Stimulated activated CD4-positive, alpha-beta T cell treated with anti-CD3 and anti-CD28 coated beads, Interleukin-15, amount 100 ng/mL, for 1 hour (primary cell): ENCODE data around the gene FOXP1.
A peak's percentile ranks its signal among the peaks of the same experiment; 100 is the strongest.
"Not testable (repeated sequence)": the region's sequence is repeated elsewhere in the genome, so short reads cannot be mapped to it uniquely, and the experiment has no call there.

ENCODE experiments used
- DNase-seq, 2 donors: peaks; one replicate each; pipeline ENCODE4 v3.0.0-alpha.2; 2020; ENCODE audit warnings: low read depth in 1 of 2, low spot score in 1 of 2

Gene FOXP1

DNA sequence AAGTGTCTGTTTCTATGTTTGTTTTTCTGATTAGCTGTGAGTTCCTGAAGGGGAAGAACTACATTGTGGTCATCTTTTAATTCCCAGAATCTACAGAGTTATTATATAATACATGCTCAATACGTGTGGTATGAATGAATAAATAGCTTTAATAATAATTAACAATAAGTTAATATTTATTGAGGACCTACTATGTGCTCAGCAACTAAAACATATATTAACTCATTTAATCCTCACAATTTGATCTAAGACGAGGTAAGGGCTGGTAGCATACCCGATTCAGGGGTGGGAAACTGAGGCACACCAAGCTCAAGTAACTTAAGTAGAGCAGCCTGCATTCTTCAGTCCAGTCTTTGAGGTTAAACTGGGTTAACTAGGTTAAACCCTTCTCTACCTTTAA is 553.8 kb downstream of the FOXP1 start:
- DNase-seq = no peak

DNA sequence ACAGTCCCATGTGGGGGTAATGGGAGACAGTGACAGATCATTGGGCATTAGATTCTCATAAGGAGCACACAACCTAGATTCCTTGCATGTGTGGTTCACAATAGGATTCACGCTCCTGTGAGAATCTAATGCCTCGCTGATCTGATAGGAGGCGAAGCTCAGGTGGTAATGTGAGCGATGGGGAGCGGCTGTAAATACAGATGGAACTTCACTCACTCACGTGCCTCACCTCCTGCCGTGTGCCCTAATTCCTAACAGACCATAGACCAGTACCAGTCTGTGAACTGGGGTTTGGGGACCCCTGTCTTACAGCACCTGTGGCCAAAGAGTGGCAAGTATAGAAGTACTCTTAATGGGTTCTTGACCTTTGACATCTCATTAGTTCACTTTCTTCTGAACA is 554.7 kb downstream of the FOXP1 start:
- DNase-seq = no peak

DNA sequence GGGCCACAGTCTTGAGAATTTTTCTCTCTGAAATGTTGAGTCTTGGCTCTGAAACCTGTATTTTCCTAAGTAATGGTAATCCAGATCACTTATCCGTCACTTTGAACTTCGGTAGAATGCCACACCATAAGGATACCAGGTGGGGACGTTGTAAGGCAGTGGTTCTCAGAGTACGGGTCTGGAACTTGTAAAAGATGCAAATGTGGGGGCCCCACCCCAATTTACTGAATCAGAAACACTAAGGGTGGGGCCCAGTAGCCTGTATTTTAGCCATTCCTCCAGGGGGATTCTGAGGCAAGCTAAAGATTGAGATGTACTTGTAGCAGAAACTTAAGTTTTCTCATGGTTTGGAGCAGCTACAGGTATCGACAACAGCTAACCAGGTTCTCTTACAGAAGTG is 555.3 kb downstream of the FOXP1 start:
- DNase-seq = no peak

DNA sequence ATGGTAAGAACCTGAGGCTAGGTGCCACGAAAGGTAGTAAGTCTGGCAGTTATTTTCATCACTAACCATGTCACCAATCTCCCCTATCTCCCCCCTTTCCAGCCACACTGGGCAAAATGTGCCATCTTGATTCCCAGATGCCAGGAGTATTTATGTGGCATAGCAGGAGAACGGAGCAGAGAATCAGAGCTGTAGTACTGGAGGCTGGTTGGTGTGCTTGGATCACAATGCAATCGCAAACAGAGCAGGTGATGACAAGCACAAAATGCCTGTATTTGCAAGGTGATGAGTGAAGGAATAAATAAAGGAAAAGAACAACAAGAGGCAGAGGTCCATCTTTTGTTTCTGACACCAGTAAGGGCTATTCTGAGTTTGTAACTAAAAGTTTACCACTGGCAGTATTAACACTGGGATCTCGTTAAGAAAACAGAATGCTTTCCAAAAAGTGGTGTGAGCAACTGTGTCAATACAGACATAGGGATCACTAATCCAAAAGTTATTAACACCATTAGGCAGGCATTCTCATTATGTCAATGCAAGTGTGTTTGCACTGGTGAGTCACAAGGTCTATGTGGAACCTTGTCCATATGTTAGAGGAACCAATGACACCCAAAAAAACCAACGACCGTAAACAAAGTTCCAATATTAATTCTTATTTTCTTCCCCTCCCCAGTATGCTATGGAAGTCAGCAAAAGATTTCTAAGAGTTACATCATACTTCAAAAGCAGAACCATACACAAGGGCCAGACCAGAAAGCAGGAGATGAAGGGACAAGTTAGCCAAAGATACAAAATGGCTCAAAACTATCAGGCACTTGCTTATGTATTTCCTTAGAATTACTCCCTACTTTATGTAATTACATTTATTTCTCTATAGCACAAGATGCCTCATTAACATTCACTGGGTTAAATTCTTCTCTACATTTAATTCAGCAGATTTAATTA is 556.6 kb downstream of the FOXP1 start:
- DNase-seq = no peak

DNA sequence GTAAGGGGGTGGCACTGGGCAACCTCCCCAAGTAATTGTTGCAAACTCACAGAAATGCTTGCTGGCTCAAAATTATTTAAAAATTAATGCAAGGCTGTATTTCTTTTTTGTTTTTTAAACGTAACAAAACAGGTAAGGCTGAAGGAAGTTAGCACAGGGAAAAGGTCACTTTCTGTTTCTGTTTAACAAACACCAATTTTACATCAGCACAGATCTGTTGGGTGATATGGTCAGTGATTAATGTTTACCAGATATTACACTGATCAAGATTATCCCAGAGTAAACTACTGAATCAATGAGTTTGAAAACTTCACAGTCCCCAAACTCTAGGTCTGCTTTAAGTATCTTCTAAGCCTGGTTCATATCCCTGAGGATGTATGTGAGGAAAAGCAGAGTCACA is 558.0 kb downstream of the FOXP1 start:
- no peak for DNase-seq

DNA sequence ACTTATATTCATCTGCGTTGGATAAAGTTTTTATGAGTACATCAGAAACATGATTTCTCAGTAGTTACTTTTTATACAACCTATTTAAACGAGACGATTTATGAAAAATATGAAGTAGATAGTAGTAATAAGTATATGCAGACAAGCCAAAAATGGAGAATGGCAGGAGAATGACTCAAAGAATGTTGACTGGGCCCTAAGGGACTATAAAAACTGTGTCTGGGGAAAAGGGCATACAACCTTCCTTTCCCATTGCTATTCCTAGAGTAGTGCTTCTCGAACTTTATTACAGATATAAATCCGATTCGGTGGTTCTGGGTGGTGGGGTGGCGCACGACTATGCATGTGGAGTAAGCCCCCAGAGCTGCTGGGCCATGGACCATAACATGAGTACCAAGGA is 558.5 kb downstream of the FOXP1 start:
- DNase-seq = no peak

DNA sequence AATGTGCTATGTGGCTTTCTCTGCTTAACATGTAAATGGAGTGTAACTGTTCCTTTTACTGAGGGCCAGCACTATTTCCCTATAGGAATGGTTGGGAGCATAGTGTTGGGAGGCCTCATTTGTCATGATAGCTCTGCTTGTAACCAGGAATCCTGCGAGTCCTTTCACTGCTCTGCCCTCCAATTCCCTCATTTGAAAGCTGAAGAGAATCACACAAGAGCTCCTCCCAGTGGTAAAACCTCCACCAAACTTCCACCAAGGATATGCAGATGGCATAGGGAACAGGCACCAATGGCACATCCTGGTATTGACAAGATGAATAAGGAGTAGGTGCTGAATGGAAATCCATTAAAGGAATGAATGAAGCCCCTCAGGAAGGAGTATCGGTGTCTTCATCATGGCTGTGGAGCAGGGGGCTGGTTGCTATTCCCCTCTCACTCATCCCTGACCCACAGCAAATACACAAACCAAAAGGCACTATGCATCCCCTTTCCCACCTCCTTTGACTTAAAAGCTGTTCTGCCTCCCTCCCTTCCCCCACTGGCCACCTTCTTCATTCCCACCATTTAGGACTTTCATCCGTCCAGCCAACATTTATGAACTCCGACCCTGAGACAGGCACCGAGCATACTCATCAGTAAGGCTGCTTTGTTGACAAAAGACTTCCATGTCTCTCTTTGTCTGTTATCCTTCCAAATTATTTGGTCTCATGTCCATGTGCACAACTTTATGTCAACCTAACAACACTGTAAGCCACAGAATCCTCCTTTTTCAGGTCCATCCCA is 560.8 kb downstream of the FOXP1 start:
- no peak for DNase-seq

DNA sequence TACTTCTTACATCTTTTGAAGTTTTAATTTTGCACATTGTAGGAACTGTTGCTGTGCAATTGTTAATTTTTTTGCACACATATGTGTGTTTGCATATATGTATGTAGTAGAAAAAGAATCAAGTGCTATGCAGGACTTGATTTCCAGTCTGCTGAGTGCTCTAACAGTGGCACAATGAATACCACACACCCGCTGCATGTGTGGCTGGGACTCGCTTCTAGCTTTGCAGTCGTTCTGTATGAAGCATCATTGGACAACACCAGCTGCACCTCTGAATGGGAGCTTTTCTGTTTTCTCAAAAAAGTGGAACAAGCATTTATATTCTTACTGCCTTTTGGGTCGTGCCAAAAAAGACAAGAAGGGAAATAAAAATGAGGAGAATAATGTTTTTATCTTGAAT is 564.7 kb downstream of the FOXP1 start:
- DNase-seq = no peak

DNA sequence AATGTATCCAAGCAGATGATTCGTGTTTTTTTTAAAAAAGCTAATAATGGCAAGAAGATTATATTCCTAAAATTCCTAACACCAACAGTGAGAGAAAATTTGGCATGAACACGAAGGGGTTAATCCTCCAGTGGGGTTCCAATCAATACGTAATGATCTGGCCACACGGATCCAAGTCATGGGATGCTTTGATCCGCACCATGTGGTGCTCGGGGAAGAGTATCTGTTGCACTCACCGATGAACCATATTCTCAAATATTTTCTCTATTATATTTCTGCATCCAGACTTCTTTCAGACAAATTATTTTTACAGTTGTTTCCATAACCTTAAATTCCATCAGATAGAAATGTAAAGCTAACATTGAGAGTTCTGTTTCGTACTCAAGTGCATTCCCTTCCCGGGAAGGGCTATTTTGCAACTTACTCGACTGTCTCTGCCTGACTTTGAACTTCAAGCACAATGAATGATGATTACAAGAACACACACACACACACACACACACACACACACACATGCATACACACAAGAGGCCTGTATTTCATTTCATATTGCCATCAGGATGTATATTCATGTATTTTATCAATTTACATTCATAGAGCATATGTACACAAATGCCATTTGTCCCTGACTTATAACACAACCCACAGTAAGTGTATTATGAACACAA is 567.2 kb downstream of the FOXP1 start:
- no peak for DNase-seq

DNA sequence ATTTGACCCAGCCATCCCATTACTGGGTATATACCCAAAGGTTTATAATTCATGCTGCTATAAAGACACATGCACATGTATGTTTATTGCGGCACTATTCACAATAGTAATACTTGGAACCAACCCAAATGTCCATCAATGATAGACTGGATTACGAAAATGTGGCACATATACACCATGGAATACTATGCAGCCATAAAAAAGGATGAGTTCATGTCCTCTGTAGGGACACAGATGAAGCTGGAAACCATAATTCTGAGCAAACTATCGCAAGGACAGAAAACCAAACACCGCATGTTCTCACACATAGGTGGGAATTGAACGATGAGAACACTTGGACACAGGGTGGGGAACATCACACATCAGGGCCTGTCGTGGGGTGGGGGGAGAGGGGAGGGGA is 568.9 kb downstream of the FOXP1 start:
- not testable (repeated sequence) for DNase-seq

DNA sequence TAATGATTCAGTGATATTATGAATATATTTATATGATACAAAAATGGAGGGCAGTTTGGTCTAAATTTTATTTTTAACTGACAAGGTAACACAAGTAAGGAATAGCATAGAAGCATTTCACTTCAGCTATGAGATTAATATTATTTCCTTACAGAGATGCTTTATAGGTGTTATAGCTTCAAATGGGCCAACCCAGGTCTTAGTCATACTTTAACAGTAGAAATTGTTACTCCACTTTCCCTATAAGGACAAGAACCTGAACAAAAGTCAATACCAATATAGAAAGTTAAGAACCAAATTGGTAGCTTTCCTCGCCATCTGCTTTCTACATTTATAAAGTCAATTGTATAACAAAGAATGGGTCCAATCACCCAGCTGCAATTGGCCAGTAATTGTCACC is 570.6 kb downstream of the FOXP1 start:
- DNase-seq = no peak

DNA sequence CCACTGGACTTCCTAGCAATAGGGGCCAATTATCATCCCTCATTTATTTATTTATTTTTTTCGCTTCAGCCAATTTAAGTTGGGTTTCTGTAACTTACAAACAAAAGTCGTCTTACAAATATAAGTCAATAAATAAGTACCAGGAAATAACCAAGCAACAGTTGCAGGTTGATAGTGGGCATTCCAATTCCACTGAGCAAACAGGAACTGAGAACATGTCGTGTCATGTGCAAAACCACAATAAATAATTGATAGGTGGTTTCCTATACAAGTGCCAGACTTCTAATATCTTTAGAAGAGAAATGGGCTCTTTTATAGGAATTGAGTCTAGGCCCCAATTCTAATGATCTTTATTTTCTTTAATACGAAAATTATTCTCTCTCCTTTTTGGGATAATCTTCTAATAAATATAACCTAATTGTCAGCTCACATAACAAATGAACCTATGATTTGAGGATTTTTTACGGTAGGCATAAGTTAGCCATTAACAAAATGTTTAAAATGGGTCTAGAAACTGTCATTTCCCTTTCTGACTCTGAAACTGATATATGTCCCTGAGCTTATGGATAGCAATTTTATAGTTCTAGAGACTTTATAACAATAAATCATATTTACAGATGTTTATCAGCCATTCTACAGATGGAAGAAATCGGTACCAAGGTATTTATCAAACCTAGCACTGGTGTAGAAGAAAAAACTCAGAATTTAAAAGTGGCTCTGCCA is 571.8 kb downstream of the FOXP1 start:
- no peak for DNase-seq

DNA sequence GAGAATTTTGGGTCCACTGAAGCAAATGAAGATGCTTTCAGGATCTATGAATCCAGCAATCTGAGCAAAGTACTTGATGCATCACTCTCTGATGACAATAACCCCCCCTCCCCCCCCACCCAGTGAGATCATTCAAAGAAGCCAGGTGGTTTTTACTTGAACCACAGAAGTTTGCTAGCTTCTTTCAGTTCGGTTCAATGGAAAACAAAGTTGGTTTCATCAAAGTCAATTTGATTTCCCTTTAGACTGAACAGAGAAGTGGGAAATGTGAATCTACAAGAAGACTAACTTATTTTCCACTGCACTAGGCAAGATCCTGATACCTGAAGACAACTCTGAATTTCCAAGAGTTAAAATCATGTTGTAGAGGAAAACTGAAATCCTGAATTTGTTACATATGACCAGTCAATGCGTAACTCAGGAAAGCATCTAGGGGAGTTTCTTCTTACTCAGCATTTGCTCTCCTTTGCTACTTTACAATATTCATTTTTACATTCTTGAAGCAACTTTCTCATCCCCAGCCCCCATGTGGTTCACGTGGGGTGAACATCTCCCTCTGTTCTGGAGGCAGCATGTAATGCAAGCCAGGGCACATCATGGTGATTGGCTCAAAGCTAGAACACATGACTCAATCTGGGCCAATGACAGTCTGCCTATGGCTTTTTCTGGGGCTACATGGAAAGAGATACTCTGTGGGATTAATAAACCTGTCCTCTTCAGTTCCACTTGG is 572.6 kb downstream of the FOXP1 start:
- DNase-seq = peak in 1 of 2 donors; percentile 29

DNA sequence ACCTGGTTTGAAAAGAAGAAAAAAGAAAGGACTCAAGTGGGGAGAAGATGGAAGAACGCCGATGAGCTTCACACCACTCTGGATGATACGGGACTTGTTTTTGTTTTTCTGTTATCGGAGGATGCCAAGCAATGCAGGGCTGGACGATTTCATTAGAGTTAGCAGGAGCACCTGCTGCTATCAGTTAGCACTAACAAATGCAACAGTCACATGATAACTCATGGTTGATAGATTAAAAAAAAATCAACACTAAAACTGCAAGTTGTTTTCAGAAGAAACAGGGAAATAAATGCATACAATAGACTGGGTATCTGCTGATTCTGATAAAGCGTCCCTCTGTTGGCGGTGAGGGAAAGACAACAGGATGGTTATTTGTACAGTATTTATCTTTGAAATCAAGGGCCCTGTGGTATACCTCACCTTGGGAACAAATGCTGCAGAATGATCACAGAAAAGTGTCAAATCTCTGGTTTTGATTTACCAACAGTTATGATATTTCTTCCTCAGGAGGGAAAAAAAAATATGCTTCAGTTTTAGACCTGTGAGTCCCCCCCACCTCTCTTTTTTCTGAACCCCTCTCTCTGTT is 575.1 kb downstream of the FOXP1 start:
- no peak for DNase-seq

DNA sequence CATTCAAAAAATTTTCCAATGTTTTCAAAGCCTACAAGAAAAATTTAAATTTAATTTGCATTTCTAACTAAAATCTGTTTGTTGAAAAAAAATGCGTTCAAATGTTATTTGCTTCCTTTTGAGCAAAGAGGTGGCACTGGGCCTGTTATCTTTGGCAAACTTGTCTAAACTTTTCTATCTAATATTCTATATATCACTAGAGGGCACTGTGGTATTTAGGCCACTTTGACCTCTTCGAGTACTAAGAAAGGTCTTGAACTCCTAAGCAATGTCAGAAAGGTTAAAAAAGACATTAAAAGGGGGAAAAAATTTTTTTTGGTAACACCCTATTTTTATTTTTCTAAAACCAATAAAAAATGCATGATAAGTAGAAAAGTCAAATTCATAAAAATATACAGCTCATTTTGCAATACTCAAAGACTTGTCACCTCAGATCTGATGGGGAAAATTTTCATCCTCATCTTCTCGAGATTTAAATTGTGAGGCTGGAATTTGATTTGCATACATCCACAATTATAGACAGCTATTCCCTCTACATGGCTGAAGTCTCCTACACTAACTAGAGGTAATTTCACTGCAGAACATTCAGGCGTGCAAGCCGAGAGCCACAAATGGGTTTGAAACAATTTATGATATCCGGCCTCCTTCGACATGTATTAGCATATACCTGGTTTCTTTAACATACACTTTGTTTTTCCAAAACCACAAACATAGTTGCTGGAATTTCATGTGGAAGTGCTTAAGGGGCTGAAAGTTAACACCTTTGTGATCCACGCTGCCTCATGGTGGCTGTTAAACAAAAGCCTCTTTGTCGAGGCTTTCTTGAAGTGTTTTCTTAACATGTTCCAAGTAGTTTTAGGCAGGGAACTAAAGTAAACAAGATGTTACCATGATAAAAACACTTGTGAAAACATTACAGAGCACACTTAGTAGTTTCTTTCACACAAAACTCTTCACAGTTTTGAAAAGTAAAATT is 576.4 kb downstream of the FOXP1 start:
- DNase-seq = no peak

DNA sequence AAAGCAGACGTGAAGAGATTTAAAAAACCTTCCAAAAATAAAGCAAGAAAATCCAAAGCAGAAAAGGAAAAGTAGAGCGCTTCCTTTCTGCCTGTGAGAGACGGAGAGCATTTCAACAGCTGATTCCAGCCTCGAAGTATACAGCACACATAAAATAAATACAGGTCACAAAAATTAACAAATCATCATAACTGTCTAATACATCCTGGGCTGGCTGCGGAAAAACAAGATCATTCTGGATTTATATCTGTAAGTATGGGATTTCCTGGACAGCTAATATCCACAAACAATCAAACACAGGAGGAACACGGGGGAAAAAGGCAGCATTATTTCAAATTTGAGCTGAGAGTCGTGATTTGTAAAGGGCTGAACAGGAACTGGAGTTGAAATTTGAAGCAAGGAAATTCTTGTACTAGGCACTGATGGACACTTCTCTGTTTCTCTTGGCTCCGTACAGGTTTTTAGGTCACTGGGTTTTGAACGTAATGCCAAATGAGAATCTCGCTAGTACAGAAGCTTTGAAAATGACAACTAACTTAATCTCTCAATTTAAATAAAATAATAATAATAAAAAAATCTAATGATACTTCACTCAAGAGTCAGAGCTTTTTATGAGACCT is 577.7 kb downstream of the FOXP1 start:
- no peak for DNase-seq

DNA sequence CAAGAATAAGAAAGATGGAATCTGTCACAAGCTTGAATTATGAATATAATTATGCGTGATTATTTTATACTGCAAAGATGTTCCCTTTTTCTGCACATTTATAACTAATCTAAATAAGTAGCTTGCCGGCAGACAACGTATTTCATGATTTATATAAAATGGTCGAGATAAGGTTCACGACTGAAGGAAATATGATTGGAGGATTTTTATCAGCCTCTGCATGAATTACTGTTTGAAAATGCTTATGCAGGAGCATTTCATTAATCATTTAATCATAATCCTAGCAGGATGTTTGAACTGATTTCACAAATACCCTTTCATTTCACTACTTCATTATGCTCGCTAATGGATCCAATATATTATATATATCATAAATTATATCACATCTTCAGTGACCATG is 580.0 kb downstream of the FOXP1 start:
- DNase-seq = no peak

DNA sequence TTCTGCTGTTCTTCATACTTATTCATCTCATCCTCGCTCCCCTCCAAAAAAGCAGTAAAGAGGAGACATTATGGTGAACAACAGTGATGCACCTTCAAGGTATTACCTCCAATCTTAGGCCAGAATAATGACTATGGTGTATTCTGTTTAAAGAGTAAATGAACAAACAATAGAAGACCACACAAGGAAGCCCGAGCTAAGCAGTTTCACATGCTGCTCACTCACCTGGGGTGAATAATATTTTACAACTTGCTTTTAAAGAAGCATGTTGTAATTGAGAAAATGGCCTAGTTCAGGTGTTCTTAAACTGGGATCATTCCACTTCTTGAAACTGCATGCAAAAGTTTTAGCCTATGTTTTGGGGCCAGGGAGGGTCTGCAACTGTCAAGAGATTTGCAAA is 581.2 kb downstream of the FOXP1 start:
- DNase-seq = no peak
